ENCODE results near the gene DIPK1A. TPM values are rescaled to one million over a fixed set of nuclear protein-coding genes. Genes with fewer than 3 reads are reported as not detected.

DIPK1A gene
- polyA plus RNA-seq, 2 of the 4 experiments (the other 2 are of a cell fraction), result 12.4 to 21.1 TPM

DNA sequence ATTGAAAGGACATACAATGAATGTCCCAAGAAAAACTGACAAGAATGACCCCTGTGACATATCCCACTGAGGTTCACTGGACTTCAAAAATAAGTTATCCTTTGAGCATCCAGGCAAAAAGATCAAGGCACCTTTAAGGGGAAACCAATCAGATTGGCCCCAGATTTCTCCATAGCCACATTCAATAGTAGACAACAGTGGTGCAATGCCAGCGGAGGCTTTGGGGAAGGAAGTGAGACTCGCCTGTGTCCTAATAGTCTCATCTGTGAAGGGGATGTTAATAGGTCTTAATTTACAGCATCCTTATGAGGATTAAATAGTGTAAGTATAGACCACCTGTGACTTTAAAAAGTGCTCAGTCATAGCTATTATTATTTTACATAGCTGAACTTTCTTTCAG lies 108.0 kb downstream of the DIPK1A start:
- DNase-seq (ENCODE audit: low read depth in 1 of 2, low spot score in 1 of 2) (no peak), ATAC-seq (no peak), FAIRE-seq (no peak)
- TF ChIP-seq, protein P1, sequence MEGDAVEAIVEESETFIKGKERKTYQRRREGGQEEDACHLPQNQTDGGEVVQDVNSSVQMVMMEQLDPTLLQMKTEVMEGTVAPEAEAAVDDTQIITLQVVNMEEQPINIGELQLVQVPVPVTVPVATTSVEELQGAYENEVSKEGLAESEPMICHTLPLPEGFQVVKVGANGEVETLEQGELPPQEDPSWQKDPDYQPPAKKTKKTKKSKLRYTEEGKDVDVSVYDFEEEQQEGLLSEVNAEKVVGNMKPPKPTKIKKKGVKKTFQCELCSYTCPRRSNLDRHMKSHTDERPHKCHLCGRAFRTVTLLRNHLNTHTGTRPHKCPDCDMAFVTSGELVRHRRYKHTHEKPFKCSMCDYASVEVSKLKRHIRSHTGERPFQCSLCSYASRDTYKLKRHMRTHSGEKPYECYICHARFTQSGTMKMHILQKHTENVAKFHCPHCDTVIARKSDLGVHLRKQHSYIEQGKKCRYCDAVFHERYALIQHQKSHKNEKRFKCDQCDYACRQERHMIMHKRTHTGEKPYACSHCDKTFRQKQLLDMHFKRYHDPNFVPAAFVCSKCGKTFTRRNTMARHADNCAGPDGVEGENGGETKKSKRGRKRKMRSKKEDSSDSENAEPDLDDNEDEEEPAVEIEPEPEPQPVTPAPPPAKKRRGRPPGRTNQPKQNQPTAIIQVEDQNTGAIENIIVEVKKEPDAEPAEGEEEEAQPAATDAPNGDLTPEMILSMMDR (IDR thresholded peaks at IDR 0.05), result no peak
- TF ChIP-seq EHF (CRISPR knock-in tag; IDR thresholded peaks at IDR 0.05) (no peak), HEYL (CRISPR knock-in tag; IDR thresholded peaks at IDR 0.05) (no peak), NFE2L2 (conservative IDR thresholded peaks at IDR 0.05; ENCODE audit: low read length) (no peak), HDAC2 (IDR thresholded peaks at IDR 0.05) (no peak), CBX2 (IDR thresholded peaks at IDR 0.05; ENCODE audit: borderline replicate concordance, low read depth) (no peak), POLR2A (IDR thresholded peaks at IDR 0.05; ENCODE audit: low read length) (no peak)
- TF ChIP-seq, protein P2, sequence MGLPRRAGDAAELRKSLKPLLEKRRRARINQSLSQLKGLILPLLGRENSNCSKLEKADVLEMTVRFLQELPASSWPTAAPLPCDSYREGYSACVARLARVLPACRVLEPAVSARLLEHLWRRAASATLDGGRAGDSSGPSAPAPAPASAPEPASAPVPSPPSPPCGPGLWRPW (IDR thresholded peaks at IDR 0.05), result no peak
- TF ChIP-seq, protein P3, sequence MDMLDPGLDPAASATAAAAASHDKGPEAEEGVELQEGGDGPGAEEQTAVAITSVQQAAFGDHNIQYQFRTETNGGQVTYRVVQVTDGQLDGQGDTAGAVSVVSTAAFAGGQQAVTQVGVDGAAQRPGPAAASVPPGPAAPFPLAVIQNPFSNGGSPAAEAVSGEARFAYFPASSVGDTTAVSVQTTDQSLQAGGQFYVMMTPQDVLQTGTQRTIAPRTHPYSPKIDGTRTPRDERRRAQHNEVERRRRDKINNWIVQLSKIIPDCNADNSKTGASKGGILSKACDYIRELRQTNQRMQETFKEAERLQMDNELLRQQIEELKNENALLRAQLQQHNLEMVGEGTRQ (IDR thresholded peaks at IDR 0.05), result no peak
- WGBS (ENCODE audit: missing lambda C conversion rate), result 85% methylated on average over 2 of the region's 2 CpGs
- Histone ChIP-seq H3K9me3 (0 out of 3 replicates have a peak, but pooled peaks cover 3% of the 10 kb centered on the region), H3K4me2 (no peak overlapping the region), H3K4me3 (no peak overlapping the region), H3K27ac (no peak overlapping the region), H3K4me1 (no peaks in the 10 kb centered on the region)
- ChIA-PET CTCF (interaction anchor here (0.7 to 7.4 kb wide), 4 partner anchors 108 to 218 kb away, joined by 3 to 130 read pairs (median 34); partner anchors contain the start of gene DIPK1A), POLR2A (no interaction called here)

DNA sequence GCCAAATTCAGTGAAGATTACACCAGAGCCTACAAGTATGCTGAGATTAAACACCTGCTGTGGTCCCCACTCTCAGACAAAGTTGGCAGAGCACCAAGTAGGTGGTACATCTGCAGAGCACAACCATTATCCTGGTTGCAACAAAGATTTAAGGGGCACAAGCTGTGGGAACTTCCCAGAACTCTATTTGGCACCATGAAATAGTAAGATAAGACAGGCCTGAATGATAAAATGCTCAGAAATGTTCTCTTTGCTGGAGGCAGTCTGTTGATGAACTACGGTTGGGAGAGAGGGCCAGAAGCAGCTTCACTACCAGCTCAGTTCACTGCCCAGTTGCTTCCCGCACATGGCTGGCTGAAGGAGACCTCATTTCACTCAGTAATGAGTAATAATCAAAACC lies 109.5 kb downstream of the DIPK1A start:
- POLR2A ChIA-PET, result no interaction called here
- CTCF ChIA-PET, result interaction anchor here (1.0 to 6.6 kb wide), 2 partner anchors 111 to 142 kb away, joined by 3 to 64 read pairs; no protein-coding TSS in a partner anchor
- no peaks in the 10 kb centered on the region for H3K4me1 ChIP-seq
- FAIRE-seq, result no peak
- TF ChIP-seq SREBF2 (IDR thresholded peaks at IDR 0.05), result no peak
- TF ChIP-seq, protein P4, sequence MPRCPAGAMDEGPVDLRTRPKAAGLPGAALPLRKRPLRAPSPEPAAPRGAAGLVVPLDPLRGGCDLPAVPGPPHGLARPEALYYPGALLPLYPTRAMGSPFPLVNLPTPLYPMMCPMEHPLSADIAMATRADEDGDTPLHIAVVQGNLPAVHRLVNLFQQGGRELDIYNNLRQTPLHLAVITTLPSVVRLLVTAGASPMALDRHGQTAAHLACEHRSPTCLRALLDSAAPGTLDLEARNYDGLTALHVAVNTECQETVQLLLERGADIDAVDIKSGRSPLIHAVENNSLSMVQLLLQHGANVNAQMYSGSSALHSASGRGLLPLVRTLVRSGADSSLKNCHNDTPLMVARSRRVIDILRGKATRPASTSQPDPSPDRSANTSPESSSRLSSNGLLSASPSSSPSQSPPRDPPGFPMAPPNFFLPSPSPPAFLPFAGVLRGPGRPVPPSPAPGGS (IDR thresholded peaks at IDR 0.05), result no peak
- no peak for TF ChIP-seq CHD4 (IDR thresholded peaks at IDR 0.05; ENCODE audit: borderline replicate concordance)
- no peak for TF ChIP-seq HDAC2 (IDR thresholded peaks at IDR 0.05)
- no peak for ATAC-seq
- 90% methylated on average over 2 of the region's 2 CpGs for WGBS (ENCODE audit: missing lambda C conversion rate)
- 0 out of 3 replicates have a peak, but pooled peaks cover 3% of the 10 kb centered on the region for H3K9me3 ChIP-seq
- H3K4me2 ChIP-seq, result no peak overlapping the region
- H3K27ac ChIP-seq, result no peak overlapping the region
- no peak for DNase-seq (ENCODE audit: low read depth in 1 of 2, low spot score in 1 of 2)
- H3K4me3 ChIP-seq, result no peak overlapping the region

DNA sequence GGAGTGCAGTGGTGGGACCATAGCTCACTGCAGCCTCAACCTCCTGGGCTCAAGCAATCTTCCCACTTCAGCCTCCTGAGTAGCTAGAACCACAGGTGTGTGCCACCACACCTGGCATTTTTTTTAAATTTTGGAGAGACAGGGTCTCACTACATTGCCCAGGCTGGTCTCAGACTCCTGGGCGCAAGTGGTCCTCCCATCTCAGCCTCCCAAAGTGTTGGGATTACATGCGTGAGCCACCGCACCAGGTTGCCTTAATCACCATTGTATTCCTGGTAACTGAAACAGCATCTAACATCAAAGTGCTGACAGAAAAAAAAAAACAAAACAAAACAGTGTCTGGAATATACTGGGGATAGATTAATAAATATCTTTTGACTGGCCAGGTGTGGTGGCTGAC lies 111.2 kb downstream of the DIPK1A start:
- Histone ChIP-seq H3K27ac (no peak overlapping the region), H3K4me2 (no peak overlapping the region), H3K4me1 (no peaks in the 10 kb centered on the region), H3K4me3 (no peak overlapping the region), H3K9me3 (0 out of 3 replicates have a peak, but pooled peaks cover 1% of the 10 kb centered on the region)
- FAIRE-seq (no peak), DNase-seq (ENCODE audit: low read depth in 1 of 2, low spot score in 1 of 2) (no peak), ATAC-seq (no peak)
- WGBS (ENCODE audit: missing lambda C conversion rate), result 91% methylated on average over 3 of the region's 3 CpGs
- ChIA-PET CTCF (interaction anchor here (1.2 to 2.2 kb wide), 4 partner anchors 8 to 144 kb away, joined by 4 to 13 read pairs (median 6); no protein-coding TSS in a partner anchor), POLR2A (no interaction called here)
- TF ChIP-seq, protein P5, sequence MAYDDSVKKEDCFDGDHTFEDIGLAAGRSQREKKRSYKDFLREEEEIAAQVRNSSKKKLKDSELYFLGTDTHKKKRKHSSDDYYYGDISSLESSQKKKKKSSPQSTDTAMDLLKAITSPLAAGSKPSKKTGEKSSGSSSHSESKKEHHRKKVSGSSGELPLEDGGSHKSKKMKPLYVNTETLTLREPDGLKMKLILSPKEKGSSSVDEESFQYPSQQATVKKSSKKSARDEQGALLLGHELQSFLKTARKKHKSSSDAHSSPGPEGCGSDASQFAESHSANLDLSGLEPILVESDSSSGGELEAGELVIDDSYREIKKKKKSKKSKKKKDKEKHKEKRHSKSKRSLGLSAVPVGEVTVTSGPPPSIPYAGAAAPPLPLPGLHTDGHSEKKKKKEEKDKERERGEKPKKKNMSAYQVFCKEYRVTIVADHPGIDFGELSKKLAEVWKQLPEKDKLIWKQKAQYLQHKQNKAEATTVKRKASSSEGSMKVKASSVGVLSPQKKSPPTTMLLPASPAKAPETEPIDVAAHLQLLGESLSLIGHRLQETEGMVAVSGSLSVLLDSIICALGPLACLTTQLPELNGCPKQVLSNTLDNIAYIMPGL (CRISPR knock-in tag; IDR thresholded peaks at IDR 0.05; ENCODE audit: borderline replicate concordance), result no peak
- TF ChIP-seq RNF2 (IDR thresholded peaks at IDR 0.05; ENCODE audit: borderline replicate concordance, low read depth) (no peak), FOXS1 (CRISPR knock-in tag; IDR thresholded peaks at IDR 0.05) (no peak), MYC (IDR thresholded peaks at IDR 0.05; ENCODE audit: borderline replicate concordance, low read length) (no peak), EHF (CRISPR knock-in tag; IDR thresholded peaks at IDR 0.05) (no peak), CBX8 (IDR thresholded peaks at IDR 0.05) (no peak), NR3C1 (IDR thresholded peaks at IDR 0.05) (no peak)
- TF ChIP-seq, protein P6, sequence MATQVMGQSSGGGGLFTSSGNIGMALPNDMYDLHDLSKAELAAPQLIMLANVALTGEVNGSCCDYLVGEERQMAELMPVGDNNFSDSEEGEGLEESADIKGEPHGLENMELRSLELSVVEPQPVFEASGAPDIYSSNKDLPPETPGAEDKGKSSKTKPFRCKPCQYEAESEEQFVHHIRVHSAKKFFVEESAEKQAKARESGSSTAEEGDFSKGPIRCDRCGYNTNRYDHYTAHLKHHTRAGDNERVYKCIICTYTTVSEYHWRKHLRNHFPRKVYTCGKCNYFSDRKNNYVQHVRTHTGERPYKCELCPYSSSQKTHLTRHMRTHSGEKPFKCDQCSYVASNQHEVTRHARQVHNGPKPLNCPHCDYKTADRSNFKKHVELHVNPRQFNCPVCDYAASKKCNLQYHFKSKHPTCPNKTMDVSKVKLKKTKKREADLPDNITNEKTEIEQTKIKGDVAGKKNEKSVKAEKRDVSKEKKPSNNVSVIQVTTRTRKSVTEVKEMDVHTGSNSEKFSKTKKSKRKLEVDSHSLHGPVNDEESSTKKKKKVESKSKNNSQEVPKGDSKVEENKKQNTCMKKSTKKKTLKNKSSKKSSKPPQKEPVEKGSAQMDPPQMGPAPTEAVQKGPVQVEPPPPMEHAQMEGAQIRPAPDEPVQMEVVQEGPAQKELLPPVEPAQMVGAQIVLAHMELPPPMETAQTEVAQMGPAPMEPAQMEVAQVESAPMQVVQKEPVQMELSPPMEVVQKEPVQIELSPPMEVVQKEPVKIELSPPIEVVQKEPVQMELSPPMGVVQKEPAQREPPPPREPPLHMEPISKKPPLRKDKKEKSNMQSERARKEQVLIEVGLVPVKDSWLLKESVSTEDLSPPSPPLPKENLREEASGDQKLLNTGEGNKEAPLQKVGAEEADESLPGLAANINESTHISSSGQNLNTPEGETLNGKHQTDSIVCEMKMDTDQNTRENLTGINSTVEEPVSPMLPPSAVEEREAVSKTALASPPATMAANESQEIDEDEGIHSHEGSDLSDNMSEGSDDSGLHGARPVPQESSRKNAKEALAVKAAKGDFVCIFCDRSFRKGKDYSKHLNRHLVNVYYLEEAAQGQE (IDR thresholded peaks at IDR 0.05), result no peak
- TF ChIP-seq, protein P7, sequence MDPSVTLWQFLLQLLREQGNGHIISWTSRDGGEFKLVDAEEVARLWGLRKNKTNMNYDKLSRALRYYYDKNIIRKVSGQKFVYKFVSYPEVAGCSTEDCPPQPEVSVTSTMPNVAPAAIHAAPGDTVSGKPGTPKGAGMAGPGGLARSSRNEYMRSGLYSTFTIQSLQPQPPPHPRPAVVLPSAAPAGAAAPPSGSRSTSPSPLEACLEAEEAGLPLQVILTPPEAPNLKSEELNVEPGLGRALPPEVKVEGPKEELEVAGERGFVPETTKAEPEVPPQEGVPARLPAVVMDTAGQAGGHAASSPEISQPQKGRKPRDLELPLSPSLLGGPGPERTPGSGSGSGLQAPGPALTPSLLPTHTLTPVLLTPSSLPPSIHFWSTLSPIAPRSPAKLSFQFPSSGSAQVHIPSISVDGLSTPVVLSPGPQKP (IDR thresholded peaks at IDR 0.05; ENCODE audit: low read depth, low read length), result no peak
- TF ChIP-seq, protein P4 (IDR thresholded peaks at IDR 0.05), result no peak
- TF ChIP-seq, protein P8, sequence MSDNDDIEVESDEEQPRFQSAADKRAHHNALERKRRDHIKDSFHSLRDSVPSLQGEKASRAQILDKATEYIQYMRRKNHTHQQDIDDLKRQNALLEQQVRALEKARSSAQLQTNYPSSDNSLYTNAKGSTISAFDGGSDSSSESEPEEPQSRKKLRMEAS (IDR thresholded peaks at IDR 0.05), result no peak
